Fibroblast of mammary gland (primary cell): ENCODE data around the gene RPS6KC1.

ENCODE experiments used
- DNase-seq: peaks from one replicate; pipeline ENCODE4 v3.0.0-alpha.2; 2010; ENCODE audit warnings: low read depth
- H3K4me3 ChIP-seq: 2 replicates; pipeline ENCODE4 v1.5.1; 2011; ENCODE audit warnings: low read depth, mild to moderate bottlenecking, low read length, moderate library complexity; ENCODE audit not compliant: control insufficient read depth
- CTCF ChIP-seq: conservative IDR thresholded peaks from 2 replicates; pipeline ENCODE4 v1.5.1; 2011; ENCODE audit warnings: low read depth, low read length, inconsistent platforms; ENCODE audit not compliant: control insufficient read depth, insufficient read depth

RPS6KC1 gene

DNA sequence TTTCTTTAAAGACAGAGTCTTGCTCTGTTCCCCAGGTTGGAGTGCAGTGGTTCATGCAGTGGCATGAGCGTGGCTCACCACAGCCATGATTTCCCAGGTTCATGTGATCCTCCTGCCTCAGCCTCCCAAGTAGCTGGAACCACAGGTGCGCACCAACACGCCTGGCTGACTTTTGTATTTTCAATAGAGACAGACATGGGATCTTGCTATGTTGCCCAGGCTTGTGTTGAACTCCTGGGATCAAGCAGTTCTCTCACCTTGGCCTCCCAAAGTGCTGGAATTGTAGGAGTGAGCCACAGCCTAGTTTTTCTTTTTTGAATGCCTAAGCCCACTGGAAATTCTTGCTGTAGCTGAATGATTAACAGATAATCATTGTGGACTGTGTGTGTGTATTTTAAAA lies 113.5 kb downstream of the RPS6KC1 start:
- no peak for DNase-seq
- no peak overlapping the region for H3K4me3 ChIP-seq
- TF ChIP-seq CTCF, result no peak

- no peak for DNase-seq
- H3K4me3 ChIP-seq, result no peak overlapping the region
- TF ChIP-seq CTCF, result no peak
Measured at GRCh38 chr1:213166852-213167251, 115.8 kb downstream of the RPS6KC1 start.

DNA sequence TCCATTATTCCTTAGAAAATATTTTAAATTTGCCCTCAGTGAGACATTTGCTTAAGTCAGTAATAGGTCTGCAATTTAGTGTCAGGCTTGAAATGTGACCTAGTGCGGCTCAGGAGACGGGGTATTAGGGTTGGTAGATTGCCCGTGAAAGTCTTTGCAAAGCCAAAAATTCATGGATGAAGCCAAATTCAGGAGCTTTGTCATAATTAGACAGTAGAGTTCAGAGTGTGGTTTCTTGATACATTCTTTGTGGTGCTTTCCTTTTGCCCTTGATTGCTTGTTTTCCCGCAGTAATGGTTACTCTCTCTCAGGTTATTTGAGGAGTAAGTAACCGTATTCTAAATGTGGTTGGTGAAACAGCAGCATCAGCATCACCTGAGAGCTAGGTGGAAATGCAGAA lies 120.7 kb downstream of the RPS6KC1 start:
- no peak for TF ChIP-seq CTCF
- DNase-seq, result no peak
- H3K4me3 ChIP-seq, result no peak overlapping the region

- no peak for DNase-seq
- TF ChIP-seq CTCF, result no peak
- H3K4me3 ChIP-seq, result no peak overlapping the region
Measured at GRCh38 chr1:213176341-213176740, 125.3 kb downstream of the RPS6KC1 start.

DNA sequence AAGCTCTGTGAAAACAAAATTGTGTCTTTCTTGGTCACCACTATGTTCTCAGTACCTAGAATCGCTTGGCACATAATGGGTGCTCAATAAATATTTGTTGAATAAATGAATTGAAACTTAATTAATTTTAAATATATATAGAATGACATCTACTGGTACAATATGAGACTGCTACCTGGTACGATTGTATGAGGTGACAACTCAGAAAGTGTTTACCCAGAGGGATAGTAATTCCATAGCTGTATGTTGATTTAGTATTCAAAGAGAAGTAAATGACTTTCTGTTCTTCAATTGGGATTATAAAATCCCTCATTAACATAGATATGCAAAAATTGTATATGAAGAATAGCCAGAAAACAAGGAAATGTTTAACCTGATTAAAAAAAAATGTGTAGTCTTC lies 128.7 kb downstream of the RPS6KC1 start:
- DNase-seq, result no peak

GRCh38 chr1:213180833-213181232 lies 129.8 kb downstream of the RPS6KC1 start:
- DNase-seq, result no peak
- no peak for TF ChIP-seq CTCF
- no peak overlapping the region for H3K4me3 ChIP-seq

More for the DNA sequence above, 128.7 kb downstream of the RPS6KC1 start:
- TF ChIP-seq CTCF, result no peak
- no peak overlapping the region for H3K4me3 ChIP-seq

GRCh38 chr1:213183036-213183672 lies 132.1 kb downstream of the RPS6KC1 start:
- no peak for DNase-seq
- no peak for TF ChIP-seq CTCF
- H3K4me3 ChIP-seq, result no peak overlapping the region
